Dedifferentiated amniotic fluid mesenchymal stem cell (primary cell): Measurements from ENCODE around the gene KREMEN1.
"Not testable (repeated sequence)": the region's sequence is repeated elsewhere in the genome, so short reads cannot be mapped to it uniquely, and the experiment has no call there.

Source experiments
- DNase-seq: peaks from one replicate; pipeline ENCODE4 v3.0.0-alpha.2; 2016; ENCODE audit errors: extremely low spot score

KREMEN1 gene, protein sequence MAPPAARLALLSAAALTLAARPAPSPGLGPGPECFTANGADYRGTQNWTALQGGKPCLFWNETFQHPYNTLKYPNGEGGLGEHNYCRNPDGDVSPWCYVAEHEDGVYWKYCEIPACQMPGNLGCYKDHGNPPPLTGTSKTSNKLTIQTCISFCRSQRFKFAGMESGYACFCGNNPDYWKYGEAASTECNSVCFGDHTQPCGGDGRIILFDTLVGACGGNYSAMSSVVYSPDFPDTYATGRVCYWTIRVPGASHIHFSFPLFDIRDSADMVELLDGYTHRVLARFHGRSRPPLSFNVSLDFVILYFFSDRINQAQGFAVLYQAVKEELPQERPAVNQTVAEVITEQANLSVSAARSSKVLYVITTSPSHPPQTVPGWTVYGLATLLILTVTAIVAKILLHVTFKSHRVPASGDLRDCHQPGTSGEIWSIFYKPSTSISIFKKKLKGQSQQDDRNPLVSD

DNA sequence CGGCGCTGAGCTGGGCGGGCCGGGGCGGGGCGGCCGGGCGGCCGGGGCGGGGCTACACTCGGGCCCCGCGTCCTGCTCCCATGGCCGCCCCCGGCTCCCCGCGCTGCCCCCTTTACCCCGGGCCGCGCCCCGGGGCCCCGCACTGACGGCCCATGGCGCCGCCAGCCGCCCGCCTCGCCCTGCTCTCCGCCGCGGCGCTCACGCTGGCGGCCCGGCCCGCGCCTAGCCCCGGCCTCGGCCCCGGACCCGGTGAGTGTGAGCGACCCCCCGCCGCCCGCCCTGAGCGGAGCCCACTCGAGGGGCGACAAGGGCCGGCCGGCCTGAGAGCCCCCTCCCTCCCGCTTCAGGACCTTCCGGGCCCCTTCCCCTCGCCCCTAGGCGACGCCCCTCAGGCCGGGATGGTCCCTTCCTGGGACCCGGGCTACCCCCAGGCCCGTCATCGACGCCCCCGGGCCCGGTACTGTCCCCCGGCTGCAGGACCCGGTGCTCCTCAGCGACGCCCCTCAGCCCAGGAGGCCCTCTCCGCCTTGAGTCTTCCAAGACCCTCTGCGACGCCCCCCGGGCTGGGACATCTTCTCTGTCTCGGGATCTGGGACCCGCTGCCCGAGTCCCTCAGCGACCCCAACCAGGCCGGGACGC is at the start of gene KREMEN1:
TSS of gene KREMEN1 (plus strand) at position 57 of the 639 bp plus-strand sequence. CDS start at position 153, 96 bp downstream.
- DNase-seq: no peak

DNA sequence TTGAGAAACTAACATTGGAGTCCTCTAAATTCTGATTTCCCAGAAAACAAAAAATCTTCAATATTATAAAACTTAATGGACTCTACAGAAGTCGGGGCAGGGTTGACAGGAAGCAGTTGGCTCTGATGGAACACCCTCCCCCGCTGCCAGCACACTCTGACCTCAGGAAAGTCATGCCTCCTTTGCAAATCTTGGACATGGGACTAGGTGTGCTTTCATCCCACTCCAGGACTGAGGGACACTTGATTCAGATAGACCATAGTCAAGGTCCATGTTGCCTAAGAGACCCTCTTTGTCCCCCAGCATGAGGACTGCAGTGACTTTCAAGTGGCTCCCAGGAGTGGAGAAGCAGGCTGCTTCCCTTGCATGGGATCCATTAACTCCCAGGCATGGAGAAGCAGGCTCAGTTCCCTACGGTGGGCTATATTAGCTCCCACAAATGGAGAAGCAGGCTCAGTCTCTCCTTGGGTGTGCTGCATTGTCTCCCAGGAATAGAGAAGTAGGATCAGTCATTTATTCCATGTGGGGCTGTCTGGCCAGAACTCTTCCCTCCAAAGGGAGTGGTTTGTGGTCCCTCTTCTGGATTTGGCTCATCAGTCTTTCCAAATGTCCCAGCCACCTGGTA is 49.6 kb upstream of the KREMEN1 start:
- DNase-seq: no peak

DNA sequence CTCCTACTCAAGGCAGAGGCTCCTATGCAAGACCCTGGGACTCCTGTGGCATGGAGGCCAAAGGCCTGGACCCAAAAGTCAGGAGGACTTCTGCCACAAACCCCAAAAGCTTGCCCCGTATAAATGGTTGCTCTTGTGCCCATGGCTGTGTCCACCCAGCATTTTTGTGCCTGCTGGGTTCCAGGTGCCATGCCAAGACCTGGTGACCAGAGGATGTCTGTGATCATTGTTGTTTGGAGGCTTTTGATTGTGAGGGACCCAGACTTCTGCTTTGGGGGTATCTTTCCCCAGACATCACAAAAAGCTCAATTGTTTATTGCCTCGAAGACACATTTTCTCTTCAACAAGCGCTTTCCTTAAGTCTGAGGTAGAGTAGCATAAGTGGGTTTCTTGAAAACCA is 46.3 kb upstream of the KREMEN1 start:
- no peak for DNase-seq

DNA sequence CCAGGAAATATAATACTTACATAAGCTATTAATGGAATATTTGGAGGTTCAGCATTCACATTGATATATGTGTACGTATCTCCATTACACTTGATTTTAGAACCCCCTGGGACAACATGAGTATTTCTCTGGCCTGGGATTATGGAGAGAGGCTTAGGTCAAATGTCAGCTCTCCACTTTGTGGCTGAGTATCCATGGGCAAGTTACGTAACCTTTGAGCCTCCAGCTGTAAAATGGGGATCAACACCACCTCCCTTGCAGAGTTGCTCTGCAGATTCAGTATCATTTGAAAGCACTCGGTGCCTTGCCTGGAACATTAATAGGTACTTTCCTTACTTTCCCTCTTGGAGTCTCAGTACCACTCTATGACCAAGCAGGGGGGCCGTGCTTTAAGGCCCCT is 44.4 kb upstream of the KREMEN1 start:
- DNase-seq: no peak

- no peak for DNase-seq
Observed at GRCh38 chr22:29029202-29030000, 43.4 kb upstream of the KREMEN1 start.

DNA sequence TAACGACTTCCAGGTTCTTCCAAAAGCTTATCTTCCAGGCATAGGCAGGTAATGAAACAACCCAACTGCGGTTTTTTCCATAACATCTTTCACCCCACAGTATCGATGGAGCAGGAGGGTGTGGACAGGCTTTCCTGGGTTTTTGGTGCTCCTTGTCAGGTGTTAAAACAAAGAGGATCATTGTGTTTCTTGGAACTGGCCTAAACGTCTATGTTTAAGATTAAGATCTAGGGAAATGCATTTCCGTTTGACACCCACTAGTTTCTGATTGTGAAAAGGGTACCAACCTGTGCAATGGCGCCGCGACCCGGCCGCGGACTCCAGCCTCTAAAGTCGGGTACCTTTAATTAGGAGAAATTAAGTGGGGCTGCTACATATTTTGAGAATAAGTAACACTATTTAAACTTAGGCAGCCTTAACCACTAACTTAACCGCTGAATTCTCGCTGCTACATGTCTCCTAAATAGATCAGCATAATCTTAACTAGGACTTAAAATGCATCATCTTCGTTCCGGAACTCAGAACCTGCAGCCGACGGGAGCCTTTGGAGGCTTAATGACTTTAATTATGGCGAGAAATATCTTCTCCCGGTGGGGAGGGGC is 42.7 kb upstream of the KREMEN1 start:
- DNase-seq: no peak

DNA sequence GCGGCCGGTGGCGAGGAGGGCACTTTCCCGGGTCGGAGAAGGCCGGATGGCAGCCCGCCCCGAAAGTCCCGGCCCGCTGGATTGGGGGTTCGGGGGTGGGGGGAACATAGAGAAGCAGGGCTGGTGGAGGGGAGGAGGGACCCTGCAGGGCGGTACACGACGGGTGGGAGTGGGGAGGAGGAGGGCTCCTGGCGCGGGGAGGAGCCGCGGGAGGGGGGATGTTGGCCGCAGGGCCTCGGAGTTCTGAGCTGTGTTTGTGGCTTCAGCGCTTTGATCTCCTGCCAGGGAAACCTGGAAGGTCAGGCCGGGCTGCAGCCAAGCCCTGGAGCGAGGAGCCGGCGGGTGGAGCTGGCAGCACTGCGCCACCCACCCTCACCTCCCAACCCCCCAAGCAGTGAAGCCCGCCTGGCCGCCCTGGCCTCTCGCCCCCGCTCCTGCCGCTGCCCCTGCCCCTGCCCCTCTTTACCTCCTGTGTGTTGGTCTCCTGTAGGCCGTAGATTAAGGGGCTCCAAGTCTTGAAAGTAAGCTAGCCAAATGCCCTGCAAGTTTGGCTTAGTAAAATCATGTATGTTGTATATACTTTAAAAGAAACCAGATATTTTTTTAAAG is 42.1 kb upstream of the KREMEN1 start:
- DNase-seq: no peak

DNA sequence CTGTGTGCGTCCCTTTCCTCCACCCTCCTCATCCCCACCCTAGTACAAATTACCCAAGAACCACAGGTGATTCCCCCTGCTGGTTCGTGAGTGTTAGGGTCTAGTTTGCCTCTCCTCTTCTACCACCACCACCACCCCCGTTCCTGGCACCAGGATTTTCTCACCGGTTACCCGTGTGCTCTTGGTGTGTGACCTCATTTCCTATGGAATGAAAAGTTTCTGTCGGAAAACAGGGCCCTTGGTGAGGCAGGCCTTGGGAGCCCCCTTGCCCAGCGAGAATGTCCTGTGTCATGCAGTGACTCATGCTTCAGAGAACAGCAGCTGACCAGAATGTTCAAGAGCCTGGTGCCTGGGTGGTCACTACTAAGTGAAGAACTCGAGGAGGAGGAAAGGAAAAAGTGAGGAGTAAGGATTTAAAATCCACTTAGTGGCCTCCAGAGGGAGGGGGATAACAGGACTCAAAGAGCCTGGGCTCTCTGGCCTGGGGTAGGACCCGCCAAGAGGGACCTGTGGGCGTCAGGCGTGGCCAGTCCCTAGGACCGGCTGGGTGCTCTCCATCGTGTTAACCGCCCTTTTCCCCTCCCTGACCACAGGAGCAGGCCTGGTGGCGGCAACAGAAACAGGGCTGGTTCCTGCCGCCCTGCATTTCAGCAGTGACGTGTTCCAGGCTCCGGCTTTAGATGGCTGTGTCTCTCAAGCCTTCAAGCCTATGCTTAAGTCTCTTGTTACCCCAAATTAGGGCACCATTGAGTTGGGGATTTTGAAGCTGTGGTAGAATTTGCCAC is 41.4 kb upstream of the KREMEN1 start:
- DNase-seq: peak; percentile 83

DNA sequence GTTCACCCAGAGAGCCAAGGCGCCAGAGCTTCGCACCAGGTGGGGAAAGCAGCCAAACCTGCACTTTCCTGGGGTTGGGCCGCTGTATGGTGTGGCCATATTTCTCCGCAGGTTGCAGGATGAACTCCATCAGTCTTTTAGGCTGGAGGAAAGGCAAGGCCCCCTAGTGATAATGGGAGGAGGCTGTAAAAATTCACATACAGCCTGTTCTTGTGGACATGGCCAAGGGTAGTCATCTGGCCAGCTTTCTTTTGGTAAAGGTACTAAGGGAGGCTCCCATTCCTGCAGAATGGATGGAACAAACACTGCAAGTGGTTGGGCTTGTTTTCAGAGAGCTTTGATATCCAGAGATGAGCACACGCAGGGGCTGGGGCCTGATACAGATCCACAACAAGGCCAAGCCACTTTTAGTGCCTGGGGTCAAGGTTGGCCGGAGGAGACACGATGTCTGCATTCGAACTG is 40.8 kb upstream of the KREMEN1 start:
- no peak for DNase-seq

GRCh38 chr22:29032584-29032983 is 40.3 kb upstream of the KREMEN1 start:
- DNase-seq: no peak

GRCh38 chr22:29037340-29037932 is 35.4 kb upstream of the KREMEN1 start:
- no peak for DNase-seq

DNA sequence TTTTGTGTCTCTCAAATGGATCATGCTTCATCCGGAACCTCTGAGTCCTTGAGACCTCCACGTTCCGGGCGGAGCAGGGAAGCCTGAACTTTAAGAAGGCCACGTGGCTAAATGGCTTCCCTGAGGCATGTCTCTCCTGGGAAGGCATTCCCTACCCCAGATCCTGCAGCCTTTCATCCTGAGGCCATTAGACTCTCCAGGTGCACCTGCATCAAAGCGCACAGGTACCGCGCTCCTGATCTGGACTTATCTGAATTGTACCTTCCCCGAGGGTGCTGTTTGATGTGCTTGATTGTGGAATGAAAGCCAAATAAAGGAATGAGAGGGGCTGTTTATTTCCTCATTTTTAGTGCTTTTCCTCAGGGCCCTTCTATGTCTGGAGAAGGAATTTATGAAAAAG is 33.7 kb upstream of the KREMEN1 start:
- no peak for DNase-seq

DNA sequence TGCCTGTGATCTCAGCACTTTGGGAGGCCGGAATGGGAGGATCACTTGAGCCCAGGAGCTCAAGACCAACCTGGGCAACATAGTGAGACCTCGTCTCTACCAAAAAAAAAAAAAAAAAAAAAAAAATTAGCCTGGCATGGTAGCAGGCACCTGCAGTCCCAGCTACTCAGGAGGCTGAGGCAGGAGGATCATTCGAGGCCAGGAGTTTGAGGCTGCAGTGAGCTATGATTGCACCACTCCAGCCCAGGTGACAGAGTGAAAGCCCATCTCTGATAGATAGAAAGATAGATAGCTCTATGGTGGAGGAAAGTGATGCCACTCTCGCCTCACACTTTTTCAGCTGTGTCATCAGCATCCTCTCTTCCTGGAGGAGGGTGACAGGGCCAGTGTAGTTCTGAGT is 33.2 kb upstream of the KREMEN1 start:
- not testable (repeated sequence) for DNase-seq

- peak; percentile 93 for DNase-seq
Observed at GRCh38 chr22:29040385-29041275, 32.2 kb upstream of the KREMEN1 start.

GRCh38 chr22:29041408-29041807 is 31.4 kb upstream of the KREMEN1 start:
- DNase-seq: no peak

GRCh38 chr22:29043906-29044575 is 28.8 kb upstream of the KREMEN1 start:
- DNase-seq: peak; percentile 73

DNA sequence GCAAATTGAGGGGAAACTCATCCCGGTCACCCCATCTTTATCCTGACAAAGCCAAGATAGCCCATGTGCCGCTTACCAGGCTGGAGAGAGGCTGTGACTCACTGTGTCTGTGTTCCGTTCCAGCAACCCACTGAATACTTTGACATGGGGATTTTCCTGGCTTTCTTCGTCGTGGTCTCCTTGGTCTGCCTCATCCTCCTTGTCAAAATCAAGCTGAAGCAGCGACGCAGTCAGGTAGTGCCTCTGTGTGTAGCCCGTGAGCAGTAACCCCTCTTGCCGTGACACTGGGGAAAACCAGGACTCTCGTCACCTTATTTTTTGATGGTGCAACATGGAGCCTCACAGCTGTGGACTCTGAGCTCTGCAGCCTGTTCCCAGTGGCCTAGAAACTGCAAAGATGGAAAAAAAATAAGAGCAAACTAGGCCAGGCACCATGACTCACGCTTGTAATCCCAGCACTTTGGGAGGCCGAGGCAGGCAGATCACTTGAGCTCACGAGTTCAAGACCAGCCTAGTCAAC is 28.1 kb upstream of the KREMEN1 start:
- DNase-seq: peak; percentile 33
